Activated CD4-positive, alpha-beta T cell treated with anti-CD3 and anti-CD28 coated beads for 4 hours (primary cell): ENCODE results near the gene CEP112.
"Not testable (repeated sequence)": the region's sequence is repeated elsewhere in the genome, so short reads cannot be mapped to it uniquely, and the experiment has no call there.

Experiments
- DNase-seq, 2 donors: peaks; one replicate each; pipeline ENCODE4 v3.0.0-alpha.2; 2020

The CEP112 gene

DNA sequence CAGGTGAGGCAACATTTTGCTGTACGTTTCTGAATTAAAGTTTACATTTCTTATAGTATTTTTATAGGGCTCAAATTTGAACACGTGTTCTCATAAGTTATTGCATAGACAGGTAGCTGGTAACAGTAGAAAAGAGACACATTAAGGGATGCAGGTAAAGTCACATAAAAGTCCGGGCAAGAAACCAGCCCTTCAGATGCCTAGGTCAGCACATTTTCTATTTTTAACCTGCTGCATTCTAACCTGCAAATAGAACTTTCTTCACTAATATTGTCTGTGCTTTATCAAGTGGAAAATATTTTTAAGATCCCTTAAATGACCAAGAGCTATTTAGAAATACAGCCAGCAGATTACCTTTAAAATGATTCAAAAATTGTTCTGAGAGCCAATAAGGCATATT, 323.1 kb downstream of the CEP112 start:
- no peak for DNase-seq

DNA sequence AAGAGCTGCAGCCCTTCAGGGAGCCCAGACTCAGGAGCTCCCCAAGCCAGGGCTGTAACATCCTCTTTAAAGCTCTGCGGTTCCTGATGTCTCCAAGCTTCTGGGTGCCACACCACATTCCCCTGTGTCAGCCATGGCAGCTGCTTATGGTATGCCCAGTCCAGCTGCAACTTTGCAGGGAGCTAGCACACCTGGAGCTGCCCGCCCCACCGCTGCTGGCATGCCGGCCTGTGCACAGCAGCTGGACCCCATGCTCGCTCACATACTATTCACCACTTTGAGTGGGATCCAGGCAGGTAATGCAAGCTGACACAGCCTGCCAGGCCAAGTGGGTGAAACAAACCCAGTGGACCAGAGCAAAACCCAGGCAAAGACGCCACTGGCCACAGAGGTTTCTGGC, 324.9 kb downstream of the CEP112 start:
- no peak for DNase-seq

DNA sequence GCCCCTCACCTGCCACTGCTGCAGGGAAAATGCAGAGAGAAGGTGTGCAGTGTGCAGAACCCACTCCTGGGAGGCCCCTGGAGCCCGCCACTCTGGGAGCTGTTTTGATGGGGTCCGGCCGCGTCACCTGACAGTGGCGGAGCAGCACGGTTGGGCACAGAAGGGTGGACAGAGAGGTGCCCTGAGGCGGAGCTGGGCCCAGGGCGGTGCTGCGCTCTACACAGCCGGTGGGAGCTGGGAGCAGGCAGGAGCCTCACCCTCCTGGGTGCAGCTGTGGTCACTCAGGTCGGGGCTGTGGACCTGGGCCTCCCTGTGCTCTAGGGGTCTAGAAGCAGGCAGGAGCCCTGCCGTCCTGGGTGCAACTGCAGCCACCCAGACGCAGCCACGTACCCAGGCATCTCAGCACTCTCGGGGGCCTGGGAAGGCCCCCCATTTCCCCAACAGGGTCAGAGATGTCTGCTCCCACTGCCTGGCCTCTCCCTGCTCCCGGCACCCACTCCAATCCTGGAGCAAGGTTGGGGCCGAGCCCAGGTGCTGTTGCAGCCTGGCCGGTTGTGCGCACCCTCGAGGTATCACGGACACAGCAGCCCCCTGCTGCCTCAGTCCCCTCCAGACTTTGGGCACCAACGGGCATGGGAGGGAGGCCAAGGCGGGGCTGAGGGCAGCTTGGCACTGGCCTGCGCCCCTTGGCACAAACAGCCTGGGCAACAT, 326.1 kb downstream of the CEP112 start:
- DNase-seq = no peak

DNA sequence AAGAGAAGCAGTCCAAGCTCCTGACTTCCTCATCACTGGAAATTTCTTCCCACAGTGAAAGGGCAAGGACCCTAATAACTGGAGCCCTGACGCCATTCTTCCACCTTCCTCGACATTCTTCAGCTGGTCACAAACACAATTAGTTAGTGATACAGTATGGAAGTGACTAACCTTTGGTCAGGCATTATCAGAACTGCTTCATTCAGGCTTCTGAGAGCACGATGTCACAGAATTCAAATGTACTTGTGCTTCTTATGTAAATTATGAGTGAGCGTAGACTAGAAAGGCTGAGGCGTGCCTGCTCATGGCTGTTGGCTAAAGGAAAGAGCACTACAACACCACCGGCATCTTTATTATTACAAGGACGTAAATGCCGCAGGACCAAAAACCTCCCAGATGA, 327.5 kb downstream of the CEP112 start:
- DNase-seq = no peak

DNA sequence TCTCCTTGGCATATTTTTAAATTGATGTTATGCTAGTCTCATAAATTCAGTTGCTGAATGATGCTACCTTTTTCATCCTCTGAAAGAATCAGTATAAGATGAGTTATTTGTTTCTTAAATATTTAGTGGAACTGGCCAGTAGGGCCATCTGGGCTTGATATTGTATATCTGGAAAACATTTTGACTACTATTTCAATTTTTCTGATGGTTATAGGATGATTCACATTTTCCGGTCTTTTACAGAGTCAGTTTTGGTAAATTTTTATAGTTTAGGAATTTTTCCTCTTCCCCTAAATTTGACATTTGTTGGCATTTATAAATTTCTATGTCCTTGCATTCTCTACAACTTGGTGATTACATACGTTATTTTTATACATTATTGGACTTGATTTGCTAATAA, 334.2 kb downstream of the CEP112 start:
- DNase-seq = no peak

DNA sequence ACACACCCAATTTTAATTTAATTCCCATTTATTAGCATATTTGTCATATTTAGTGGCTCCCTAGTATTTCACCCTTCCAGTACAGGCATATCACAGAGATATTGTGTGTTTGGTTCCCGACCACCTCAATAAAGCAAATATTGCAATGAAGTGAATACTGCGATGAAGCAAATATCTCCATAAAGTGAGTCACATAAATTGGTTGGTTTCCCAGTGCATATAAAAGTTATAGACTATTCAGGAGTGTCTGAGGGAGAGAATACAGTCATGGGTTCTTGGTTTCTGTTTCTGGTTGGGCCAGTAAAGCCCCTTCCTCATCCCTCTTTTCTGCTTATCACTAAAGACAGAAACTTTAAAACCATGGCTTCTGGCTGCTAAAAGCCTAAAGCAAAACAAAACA, 335.1 kb downstream of the CEP112 start:
- no peak for DNase-seq

DNA sequence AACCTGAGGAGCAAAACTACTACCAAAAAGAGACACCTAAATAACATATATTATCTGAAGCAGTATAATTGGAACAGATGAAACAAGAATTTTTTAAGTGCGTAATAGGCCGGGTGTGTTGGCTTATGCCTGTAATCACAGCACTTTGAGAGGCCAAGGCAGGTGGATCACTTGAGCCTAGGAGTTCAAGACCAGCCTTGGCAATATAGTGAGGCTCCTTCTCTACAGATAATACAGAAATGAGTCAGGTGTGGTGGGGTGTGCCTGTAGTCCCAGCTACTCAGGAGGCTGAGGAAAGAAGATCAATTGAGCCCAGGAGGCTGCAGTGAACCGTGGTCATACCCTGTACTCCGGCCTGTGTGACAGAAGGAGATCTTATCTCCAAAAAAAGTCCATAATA, 336.3 kb downstream of the CEP112 start:
- no peak for DNase-seq

DNA sequence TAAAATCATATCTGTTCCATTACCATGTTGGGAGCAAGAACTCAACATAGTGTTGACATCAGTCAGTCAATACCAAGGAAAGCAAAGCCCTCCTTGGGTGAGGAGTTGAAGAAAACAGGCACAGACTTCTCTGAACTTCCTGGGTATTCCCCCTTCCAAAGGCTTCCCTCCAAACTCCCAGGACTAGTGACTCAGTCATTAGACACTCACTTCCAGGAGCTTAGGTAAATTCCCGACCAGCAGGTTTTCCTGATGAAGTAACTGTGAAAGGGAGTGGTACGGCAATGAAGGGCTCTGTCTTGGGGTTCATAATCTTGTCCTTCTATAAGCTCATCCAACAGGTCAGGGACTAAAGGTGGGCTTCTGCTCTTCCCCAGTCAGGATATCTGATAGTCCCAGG, 336.7 kb downstream of the CEP112 start:
- no peak for DNase-seq

DNA sequence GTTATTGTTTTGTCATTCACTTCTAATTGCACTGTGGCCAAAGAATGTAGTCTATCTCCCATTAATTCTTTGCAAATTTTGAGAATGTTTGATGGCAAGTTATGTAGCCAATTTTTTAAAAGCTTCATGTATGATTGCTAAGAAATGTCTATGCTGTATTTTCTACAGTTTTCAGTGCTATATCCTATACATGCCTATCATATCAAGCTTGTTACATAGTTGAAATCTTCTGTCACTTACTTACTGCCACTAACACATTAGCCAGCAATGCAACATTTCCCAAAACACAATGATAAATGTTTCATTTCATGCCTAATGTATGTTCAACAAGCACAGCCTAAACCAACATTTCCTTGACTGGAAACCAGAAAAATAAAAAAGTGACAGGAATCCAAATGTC, 338.1 kb downstream of the CEP112 start:
- no peak for DNase-seq

DNA sequence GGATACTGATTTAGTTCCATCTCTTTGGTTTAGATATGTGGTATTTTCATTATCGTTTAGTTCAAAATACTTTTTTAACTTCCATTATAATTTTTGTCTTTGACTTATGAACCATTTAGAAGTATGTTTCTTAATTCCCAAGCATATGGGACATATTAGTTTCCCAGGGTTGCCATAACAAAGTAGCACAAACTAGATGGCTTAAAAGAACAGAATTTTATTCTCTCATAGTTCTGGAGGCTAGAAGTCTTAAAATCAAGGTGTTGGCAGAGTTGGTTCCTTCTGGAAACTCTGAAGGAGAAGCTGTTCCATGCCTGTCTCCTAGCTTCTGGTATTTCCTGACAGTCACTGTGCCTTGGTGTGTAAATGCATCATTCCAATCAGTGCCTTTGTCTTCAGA, 339.0 kb downstream of the CEP112 start:
- DNase-seq = no peak

DNA sequence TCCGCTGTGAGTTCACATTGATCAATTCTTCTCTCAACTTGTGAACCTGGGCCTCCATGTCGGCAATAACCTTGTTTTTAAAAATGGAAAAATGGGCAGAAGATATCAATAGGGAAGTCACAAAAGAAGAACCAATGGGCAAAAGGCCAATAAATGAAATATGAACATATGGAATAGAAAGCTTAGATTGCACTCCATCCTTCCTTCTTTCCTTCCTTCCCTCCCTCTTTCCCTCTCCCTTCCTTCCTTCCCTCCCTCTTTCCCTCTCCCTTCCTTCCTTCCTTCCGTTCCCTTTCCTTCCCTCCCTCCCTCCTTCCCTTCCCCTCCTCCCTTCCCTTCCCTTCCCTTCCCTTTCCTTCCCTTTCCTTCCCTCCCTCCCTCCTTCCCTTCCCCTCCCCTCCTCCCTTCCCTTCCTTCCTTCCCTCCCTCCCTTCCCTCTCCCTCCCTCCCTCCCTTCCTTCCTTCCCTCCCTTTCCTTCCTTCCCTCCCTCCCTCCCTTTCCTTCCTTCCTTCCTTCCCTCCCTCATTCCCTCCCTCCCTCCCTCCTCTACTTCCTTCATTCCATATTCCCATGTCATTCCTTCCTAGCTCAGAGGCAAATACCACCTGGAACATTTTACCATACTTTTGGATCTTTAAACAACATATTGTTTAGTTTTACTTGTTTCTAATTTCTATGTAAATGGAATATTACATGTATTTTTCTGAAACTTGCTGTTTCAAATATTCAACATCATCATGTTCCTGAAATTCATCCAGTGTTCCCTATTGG, 339.8 kb downstream of the CEP112 start:
- DNase-seq = no peak

DNA sequence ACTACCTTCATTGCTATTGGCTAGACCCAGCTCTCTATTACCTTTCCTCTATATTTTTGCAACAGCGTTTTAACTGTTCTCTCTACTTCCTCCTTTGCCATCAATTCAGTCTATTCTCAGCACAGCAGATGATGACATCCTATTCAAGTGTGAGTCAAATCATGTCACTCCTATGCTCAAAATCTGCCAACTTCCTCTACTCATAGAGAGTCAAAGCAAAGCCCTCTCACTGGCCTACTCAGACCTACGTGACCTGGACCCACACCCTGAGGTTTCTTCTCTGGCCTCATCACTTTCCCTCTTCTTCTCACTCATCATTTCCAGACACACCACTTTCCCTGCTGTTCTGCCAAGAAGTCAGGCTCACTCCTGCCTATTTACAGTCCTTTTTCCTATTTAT, 341.4 kb downstream of the CEP112 start:
- DNase-seq = no peak

DNA sequence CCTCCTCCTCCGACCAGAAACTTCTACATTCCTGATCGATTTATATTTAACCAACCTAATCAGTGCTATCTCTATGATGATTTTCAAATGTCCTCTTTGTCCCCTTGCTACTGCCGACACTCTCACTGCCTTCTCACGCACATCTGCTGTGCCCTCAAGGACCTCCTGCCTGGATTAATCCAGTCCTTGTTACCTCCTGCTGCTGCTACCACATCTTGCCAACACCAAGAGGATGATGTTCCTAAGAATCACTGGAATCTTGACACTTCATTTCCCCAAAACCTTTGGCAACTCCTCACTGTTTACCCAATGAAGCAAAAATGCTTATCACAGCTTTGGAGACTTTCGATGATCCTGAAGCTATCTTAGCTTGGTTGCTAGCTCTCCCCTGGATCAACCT, 343.2 kb downstream of the CEP112 start:
- DNase-seq = no peak

DNA sequence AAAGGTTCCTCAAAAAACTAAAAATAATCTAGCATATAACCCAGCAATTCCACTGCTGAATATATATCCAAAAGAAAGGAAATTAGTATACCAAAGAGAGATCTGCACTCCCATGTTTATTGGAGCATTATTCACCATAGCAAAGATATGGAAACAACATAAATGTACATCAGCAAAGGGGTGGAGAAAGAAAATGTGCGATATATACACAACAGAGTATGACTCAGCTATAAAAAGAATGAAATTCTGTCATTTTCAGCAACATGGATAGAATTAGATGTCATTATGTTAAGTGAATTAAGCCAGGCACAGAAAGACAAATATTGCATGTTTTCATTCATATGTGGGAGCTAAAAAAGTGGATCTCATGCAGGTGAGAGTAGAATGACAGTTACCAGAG, 350.8 kb downstream of the CEP112 start:
- DNase-seq = no peak

DNA sequence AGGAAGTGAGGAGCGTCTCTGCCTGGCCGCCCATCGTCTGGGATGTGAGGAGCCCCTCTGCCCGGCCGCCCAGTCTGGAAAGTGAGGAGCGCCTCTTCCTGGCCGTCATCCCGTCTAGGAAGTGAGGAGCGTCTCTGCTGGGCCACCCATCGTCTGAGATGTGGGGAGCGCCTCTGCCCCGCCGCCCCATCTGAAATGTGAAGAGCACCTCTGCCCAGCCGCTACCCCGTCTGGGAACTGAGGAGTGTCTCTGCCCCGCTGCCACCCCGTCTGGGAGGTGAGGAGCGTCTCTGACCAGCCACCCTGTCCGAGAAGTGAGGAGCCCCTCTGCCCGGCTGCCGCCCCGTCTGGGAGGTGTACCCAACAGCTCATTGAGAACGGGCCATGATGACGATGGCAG, 354.7 kb downstream of the CEP112 start:
- not testable (repeated sequence) for DNase-seq

DNA sequence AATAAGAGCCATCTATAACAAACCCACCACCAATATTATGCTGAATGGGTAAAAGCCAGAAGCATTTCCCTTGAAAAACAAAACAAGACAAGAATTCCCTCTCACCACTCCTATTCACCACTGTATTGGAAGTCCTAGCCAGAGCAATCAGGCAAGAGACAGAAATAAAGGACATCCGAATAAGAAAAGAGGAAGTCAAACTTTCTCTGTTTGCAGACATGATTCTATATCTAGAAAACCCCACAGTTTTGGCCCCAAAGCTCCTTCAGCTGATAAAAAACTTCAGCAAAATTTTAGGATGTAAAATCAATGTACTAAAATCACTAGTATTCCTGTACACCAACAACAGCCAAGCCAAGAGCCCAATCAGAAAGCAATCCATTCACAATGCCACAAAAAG, 358.7 kb downstream of the CEP112 start:
- DNase-seq = no peak

DNA sequence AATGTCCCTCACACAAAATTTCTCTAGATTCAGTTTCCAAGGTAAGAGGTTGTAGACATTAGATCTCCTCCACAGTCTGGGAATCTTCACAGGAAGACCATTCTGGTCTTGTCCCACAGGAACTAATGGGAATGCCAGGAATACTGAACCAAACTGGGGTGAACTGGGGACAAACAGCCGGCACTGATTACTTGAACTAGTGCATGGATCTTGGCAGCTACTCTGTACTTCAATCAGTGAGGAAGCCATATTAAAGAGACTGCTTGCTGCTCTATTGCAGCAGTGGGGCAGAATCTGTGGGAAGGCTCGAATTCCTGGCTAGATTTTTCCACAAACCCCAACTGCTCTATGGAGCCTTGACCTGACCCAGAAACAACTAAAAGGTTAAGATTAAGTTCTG, 361.6 kb downstream of the CEP112 start:
- DNase-seq = no peak

DNA sequence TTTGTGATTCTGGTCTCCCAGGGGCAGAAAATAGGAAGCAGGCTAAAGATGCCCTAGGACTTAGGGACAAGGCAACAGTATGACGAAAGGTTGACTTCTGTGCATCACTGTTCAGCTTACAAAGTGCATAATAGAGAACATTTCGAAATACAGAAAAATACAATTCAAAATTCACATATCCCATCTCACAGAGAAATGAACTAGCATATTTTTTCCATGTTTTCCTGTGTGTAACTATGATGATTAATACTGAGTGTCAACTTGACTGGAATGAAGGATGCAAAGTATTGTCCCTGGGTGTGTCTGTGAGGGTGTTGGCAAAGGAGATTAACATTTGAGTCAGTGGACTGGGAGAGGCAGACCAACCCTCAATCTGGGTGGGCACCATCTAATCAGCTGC, 365.4 kb downstream of the CEP112 start:
- not testable (repeated sequence) for DNase-seq

DNA sequence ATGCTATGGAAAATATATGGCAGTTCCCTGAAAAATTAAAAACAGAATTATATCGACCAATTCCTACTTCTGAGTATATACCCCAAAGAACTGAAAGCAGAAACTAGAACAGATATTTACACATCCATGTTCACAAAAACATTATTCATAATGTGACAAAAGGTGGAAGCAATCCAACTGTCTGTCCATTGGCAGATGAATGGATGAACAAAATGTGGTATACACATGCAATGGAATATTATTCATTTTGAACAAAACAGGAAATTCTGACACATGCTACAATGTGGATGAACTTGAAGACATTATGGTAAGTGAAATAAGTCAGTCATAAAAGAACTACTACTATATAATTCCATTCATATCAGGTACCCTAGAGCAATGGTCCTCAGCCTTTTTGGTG, 367.0 kb downstream of the CEP112 start:
- no peak for DNase-seq

DNA sequence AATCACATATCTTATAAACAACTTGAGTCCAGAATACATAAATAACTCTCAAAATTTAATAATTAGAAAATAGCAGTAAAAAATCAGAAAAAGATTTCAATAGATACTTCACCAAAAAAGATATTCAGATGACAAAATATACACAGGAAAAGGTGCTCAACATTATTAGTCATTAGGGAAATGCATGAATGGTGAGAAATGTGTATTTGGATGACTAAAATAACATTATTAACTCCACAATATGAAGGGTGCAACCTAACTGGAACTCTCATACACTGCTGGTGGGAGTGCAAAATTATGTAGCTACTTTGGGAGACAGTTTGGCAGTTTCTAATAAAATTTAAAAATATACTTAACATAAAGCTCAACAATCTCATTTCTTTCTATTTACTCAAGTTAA, 368.2 kb downstream of the CEP112 start:
- no peak for DNase-seq

DNA sequence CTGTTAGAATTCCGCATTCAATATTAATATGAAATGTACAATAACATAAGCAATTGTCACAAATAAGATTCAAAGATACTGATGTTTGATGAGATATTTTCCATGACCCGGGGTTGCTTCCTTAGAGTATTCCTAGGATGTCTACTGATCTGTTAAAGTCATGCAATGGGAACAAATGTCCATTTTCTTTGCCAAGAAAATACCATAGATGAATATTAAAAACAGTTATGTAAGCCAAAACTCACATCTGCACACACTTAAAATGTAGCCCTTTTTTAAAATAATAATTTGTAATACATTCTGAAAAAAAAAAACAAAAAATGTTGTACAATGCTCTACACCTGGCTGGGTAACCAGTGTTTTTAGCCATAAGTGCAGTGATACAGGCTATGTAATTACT, 371.1 kb downstream of the CEP112 start:
- no peak for DNase-seq

DNA sequence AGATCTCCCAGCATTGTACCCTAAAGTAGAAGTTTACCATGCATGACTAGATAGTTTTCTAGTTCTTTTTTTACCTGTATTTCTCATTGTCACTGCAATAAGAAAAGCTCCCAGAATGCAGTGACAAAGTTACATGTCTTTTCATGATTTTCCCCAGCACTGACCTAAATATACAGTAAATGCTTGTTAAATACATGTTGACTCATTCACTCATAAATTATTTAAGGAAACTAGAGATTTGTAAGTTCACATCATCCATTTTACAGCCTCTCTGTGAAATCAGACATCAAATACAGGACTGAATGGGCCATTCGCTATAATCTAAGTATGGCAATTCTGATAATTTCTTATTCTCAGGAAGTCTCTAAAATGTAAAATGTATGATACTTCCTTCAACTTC, 371.6 kb downstream of the CEP112 start:
- DNase-seq = no peak

DNA sequence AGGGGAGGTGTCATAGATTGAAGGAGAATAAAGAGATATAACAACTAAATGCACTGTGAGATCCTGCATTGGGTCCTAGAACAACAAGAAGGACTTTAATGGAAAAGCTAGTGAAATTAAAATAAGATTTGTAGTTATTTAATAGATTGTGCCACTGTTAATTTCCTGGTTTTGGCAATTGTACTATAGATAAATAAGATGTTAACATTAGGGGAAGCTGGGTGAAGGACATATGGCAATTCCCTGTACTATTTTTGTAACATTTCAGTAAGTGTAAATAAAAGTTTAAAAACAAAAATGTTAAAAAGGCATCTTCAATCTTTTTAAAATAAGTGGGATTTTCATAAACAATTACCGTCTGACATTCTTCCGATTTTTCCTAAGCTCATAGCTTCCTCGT, 372.1 kb downstream of the CEP112 start:
- no peak for DNase-seq

DNA sequence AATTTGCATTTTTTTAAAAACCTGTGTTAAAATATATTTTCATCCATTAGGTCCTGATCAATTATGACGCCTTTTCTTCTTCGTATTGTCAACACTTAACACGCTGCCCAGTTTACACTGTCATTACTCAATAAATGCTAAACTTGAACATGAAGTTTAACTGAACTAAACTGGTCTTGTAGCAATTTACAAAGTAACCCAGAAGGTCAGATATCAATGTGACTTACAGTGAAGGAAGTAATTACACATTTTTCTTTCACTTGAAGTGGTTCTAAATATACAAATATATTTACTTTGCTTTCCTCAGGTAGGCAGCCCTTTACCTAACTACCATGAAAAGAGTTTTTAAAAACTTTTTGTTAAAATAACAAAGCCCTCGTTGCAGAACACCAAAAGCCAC, 374.0 kb downstream of the CEP112 start:
- DNase-seq = no peak

DNA sequence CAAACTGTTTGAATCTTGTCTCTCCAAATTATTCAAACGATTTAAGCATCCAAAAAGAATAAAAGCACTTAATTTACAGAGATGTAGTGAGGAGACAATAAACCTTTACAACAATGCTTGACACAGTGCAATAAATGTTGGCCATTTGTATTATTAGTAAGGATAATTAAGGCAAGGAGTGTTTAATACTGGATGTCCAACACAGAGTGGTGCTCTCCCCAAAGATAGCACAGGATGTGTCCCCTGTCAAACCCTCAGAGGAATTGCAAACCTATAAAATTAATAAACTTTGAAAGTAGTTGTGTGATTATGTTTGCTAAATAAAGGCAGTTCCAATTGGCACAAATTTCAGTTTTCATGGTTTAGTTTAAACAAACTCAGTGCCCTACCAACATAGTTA, 377.5 kb downstream of the CEP112 start:
- DNase-seq = no peak
